ENCODE results near the gene BRI3BP. TPM values are rescaled to one million over a fixed set of nuclear protein-coding genes. Genes with fewer than 3 reads are reported as not detected.
"Not testable (repeated sequence)": the region's sequence is repeated elsewhere in the genome, so short reads cannot be mapped to it uniquely, and the experiment has no call there.

Gene BRI3BP
- total RNA-seq, 4 donors from 2014 or later, result 3.8 to 11.1 (median 7.7) TPM

GRCh38 chr12:124979568-124979967 is 13.9 kb upstream of the BRI3BP start:
- H3K36me3 ChIP-seq, result peaks cover 21 to 59% of the 10 kb centered on the region in 2 donors

GRCh38 chr12:124980098-124980892 is 13.2 kb upstream of the BRI3BP start:
- no peak overlapping the region for H3K4me3 ChIP-seq (replicated peaks in 1 of 3)
- TF ChIP-seq POLR2A (IDR thresholded peaks at IDR 0.05) (no peak), CTCF (IDR thresholded peaks at IDR 0.05) (no peak)
- no peaks in the 10 kb centered on the region for H3K4me1 ChIP-seq
- intact Hi-C loops (cut with DNase I), result no loop called here
- WGBS, 2 donors, result 96 to 97% methylated on average over 39 to 40 of the region's 41 CpGs
- no peak overlapping the region for H3K27ac ChIP-seq
- peaks cover 25 to 58% of the 10 kb centered on the region in 2 donors for H3K36me3 ChIP-seq
- no peaks in the 10 kb centered on the region for H3K27me3 ChIP-seq
- no peaks in the 10 kb centered on the region for H3K9me3 ChIP-seq
- no peak for DNase-seq

More at GRCh38 chr12:124979568-124979967, 13.9 kb upstream of the BRI3BP start:
- Histone ChIP-seq H3K9me3 (no peaks in the 10 kb centered on the region), H3K4me1 (no peaks in the 10 kb centered on the region), H3K27ac (no peak overlapping the region), H3K4me3 (replicated peaks in 1 of 3) (no peak overlapping the region), H3K27me3 (no peaks in the 10 kb centered on the region)
- DNase-seq, result no peak
- intact Hi-C loops (cut with DNase I), result no loop called here
- TF ChIP-seq POLR2A (IDR thresholded peaks at IDR 0.05), result no peak
- TF ChIP-seq CTCF (IDR thresholded peaks at IDR 0.05), result no peak
- WGBS, 2 donors, result 78 to 85% methylated on average over 10 of the region's 10 CpGs

GRCh38 chr12:124986876-124987275 is 6.6 kb upstream of the BRI3BP start:
- H3K9me3 ChIP-seq; H3K27me3 ChIP-seq; H3K27ac ChIP-seq; H3K4me3 ChIP-seq (replicated peaks in 1 of 3); H3K4me1 ChIP-seq; DNase-seq; intact Hi-C loops (cut with DNase I): not testable (repeated sequence)
- WGBS, 2 donors, result 96% methylated on average over 15 of the region's 15 CpGs
- H3K36me3 ChIP-seq, result peaks cover 6 to 14% of the 10 kb centered on the region in 2 donors

GRCh38 chr12:124992874-124993625 is 395 bp upstream of the BRI3BP start:
- H3K36me3 ChIP-seq, result no peaks in the 10 kb centered on the region
- DNase-seq, result peak; percentile 65 to 66
- no peaks in the 10 kb centered on the region for H3K27me3 ChIP-seq
- TF ChIP-seq POLR2A (IDR thresholded peaks at IDR 0.05) (no peak), CTCF (IDR thresholded peaks at IDR 0.05) (peak in 2 of 6 experiments; percentile 16 to 31)
- no peak overlapping the region for H3K27ac ChIP-seq
- intact Hi-C loops (cut with DNase I), result loop anchor here (5.0 kb wide), 1 partner anchor 74 kb away; the partner anchor contains the start of gene AACS
- H3K9me3 ChIP-seq, result no peaks in the 10 kb centered on the region
- peaks cover 6 to 19% of the 10 kb centered on the region in 2 donors for H3K4me1 ChIP-seq
- 1 to 2% methylated on average over 18 to 28 of the region's 35 CpGs for WGBS, 2 donors
- H3K4me3 ChIP-seq (replicated peaks in 1 of 3), result peak overlapping the region in 2 of 3 donors; percentile 20 to 59

GRCh38 chr12:124994437-124994975 is 1.1 kb downstream of the BRI3BP start:
- intact Hi-C loops (cut with DNase I), result loop anchor here (5.0 kb wide), 1 partner anchor 73 kb away; the partner anchor contains the start of gene AACS
- DNase-seq, result no peak
- H3K27ac ChIP-seq, result no peak overlapping the region
- no peaks in the 10 kb centered on the region for H3K27me3 ChIP-seq
- no peaks in the 10 kb centered on the region for H3K36me3 ChIP-seq
- H3K4me3 ChIP-seq (replicated peaks in 1 of 3), result peak overlapping the region in 2 of 3 donors; percentile 27 to 48
- H3K9me3 ChIP-seq, result no peaks in the 10 kb centered on the region
- 16 to 23% methylated on average over 15 of the region's 15 CpGs for WGBS, 2 donors
- H3K4me1 ChIP-seq, result peaks cover 6 to 11% of the 10 kb centered on the region in 2 donors
- no peak for TF ChIP-seq CTCF (IDR thresholded peaks at IDR 0.05)
- no peak for TF ChIP-seq POLR2A (IDR thresholded peaks at IDR 0.05)

Measured in thyroid gland (tissue), 4 donors.